ENCODE measurements around the gene TPCN2. TPM values are rescaled to one million over a fixed set of nuclear protein-coding genes. Genes with fewer than 3 reads are reported as not detected.

The TPCN2 gene
- total and polyA plus RNA-seq, 9 donors: 6.4 to 9.9 (median 7.6) TPM

Other genes with a start within 250 kb of the TPCN2 start
- 10.0 TPM for gene CPT1A, start 207.0 kb upstream of the TPCN2 start, total RNA-seq
- gene CPT1A, start 207.0 kb upstream of the TPCN2 start, polyA plus RNA-seq (ENCODE audit: insufficient read depth in 1 of 8, insufficient read length in 8 of 8, low replicate concordance in 1 of 8): 10 to 100 TPM in 6 of 8 donors, 1 to 10 TPM in 2; 9.2 to 15.4 (median 12.0) TPM
- 74.8 TPM for gene MRPL21, start 145.1 kb upstream of the TPCN2 start, total RNA-seq
- gene MRPL21, start 145.1 kb upstream of the TPCN2 start, polyA plus RNA-seq (ENCODE audit: insufficient read depth in 1 of 8, insufficient read length in 8 of 8, low replicate concordance in 1 of 8): 10 to 100 TPM; 41.0 to 57.2 (median 49.0) TPM
- 7.6 TPM for gene IGHMBP2, start 145.0 kb upstream of the TPCN2 start, total RNA-seq
- 10 to 100 TPM; 10.1 to 13.2 (median 12.1) TPM for gene IGHMBP2, start 145.0 kb upstream of the TPCN2 start, polyA plus RNA-seq (ENCODE audit: insufficient read depth in 1 of 8, insufficient read length in 8 of 8, low replicate concordance in 1 of 8)
- gene MRGPRD, start 67.9 kb upstream of the TPCN2 start, total RNA-seq: not detected
- under 1 TPM in 3 of 8 donors, not detected in 5; 0.25 to 0.60 (median 0.27) TPM for gene MRGPRD, start 67.9 kb upstream of the TPCN2 start, polyA plus RNA-seq (ENCODE audit: insufficient read depth in 1 of 8, insufficient read length in 8 of 8, low replicate concordance in 1 of 8)
- 10.2 TPM for gene MRGPRF, start 35.7 kb upstream of the TPCN2 start, total RNA-seq
- 10 to 100 TPM; 17.1 to 27.2 (median 20.2) TPM for gene MRGPRF, start 35.7 kb upstream of the TPCN2 start, polyA plus RNA-seq (ENCODE audit: insufficient read depth in 1 of 8, insufficient read length in 8 of 8, low replicate concordance in 1 of 8)
- 0.98 TPM for gene SMIM38, start 107.0 kb downstream of the TPCN2 start, total RNA-seq
- gene SMIM38, start 107.0 kb downstream of the TPCN2 start, polyA plus RNA-seq (ENCODE audit: insufficient read depth in 1 of 8, insufficient read length in 8 of 8, low replicate concordance in 1 of 8): under 1 TPM; 0.11 to 0.55 (median 0.26) TPM
- gene MYEOV, start 245.2 kb downstream of the TPCN2 start, total RNA-seq: 0.62 TPM
- gene MYEOV, start 245.2 kb downstream of the TPCN2 start, polyA plus RNA-seq (ENCODE audit: insufficient read depth in 1 of 8, insufficient read length in 8 of 8, low replicate concordance in 1 of 8): 1 to 10 TPM in 5 of 8 donors, under 1 TPM in 2, not detected in 1; 0.48 to 1.9 (median 1.3) TPM

Data from muscle of leg (tissue), 9 donors.